ENCODE results near the gene NSD2.
A peak's percentile ranks its signal among the peaks of the same experiment; 100 is the strongest.

Gene NSD2

GRCh38 chr4:1973218-1973617, 102.0 kb downstream of the NSD2 start:
- TF ChIP-seq CTCF (conservative IDR thresholded peaks at IDR 0.05; ENCODE audit: low read depth): no peak
- no peak for DNase-seq (ENCODE audit: low spot score)
- POLR2A ChIA-PET (ENCODE audit: low non-redundant PET): no interaction called here
- CTCF ChIA-PET: no interaction called here
- peak overlapping the region; percentile 4; the same call in 1 of the 2 replicates for H3K27ac ChIP-seq

- no peak for TF ChIP-seq CTCF (conservative IDR thresholded peaks at IDR 0.05; ENCODE audit: low read depth)
- DNase-seq (ENCODE audit: low spot score): no peak
- H3K27ac ChIP-seq: peak overlapping the region; percentile 4; the same call in 1 of the 2 replicates
- ChIA-PET CTCF (no interaction called here), POLR2A (ENCODE audit: low non-redundant PET) (no interaction called here)
Measured at GRCh38 chr4:1973661-1974060, 102.5 kb downstream of the NSD2 start.

- H3K27ac ChIP-seq: 0 out of 2 replicates have a peak overlapping the region, but pooled peaks have one; percentile 21
- no peak for TF ChIP-seq CTCF (conservative IDR thresholded peaks at IDR 0.05; ENCODE audit: low read depth)
- ChIA-PET CTCF (no interaction called here), POLR2A (ENCODE audit: low non-redundant PET) (no interaction called here)
- no peak for DNase-seq (ENCODE audit: low spot score)
Measured at GRCh38 chr4:1974840-1975239, 103.6 kb downstream of the NSD2 start.

- CTCF ChIA-PET: no interaction called here
- POLR2A ChIA-PET (ENCODE audit: low non-redundant PET): no interaction called here
- peak overlapping the region; percentile 21; the same call in 1 of the 2 replicates for H3K27ac ChIP-seq
- DNase-seq (ENCODE audit: low spot score): no peak
- no peak for TF ChIP-seq CTCF (conservative IDR thresholded peaks at IDR 0.05; ENCODE audit: low read depth)
Measured at GRCh38 chr4:1975391-1975801, 104.2 kb downstream of the NSD2 start.

- TF ChIP-seq CTCF (conservative IDR thresholded peaks at IDR 0.05; ENCODE audit: low read depth): no peak
- no peak overlapping the region for H3K27ac ChIP-seq
- ChIA-PET POLR2A (ENCODE audit: low non-redundant PET) (no interaction called here), CTCF (no interaction called here)
- no peak for DNase-seq (ENCODE audit: low spot score)
Measured at GRCh38 chr4:1975880-1976279, 104.7 kb downstream of the NSD2 start.

- H3K27ac ChIP-seq: no peak overlapping the region
- POLR2A ChIA-PET (ENCODE audit: low non-redundant PET): no interaction called here
- CTCF ChIA-PET: no interaction called here
- DNase-seq (ENCODE audit: low spot score): no peak
- TF ChIP-seq CTCF (conservative IDR thresholded peaks at IDR 0.05; ENCODE audit: low read depth): no peak
Measured at GRCh38 chr4:1976416-1977352, 105.5 kb downstream of the NSD2 start.

Data from RWPE1 (cell line).